Activated gamma-delta T cell (primary cell): ENCODE measurements around the gene EYA4.

Experiments used
- DNase-seq: peaks from one replicate; lab custom pipeline; 2025; lab: John Stamatoyannopoulos, UW
- total RNA-seq, 2 donors: gene quantifications; one replicate each; lab custom pipeline; 2026; lab: John Stamatoyannopoulos, UW

Gene EYA4, protein sequence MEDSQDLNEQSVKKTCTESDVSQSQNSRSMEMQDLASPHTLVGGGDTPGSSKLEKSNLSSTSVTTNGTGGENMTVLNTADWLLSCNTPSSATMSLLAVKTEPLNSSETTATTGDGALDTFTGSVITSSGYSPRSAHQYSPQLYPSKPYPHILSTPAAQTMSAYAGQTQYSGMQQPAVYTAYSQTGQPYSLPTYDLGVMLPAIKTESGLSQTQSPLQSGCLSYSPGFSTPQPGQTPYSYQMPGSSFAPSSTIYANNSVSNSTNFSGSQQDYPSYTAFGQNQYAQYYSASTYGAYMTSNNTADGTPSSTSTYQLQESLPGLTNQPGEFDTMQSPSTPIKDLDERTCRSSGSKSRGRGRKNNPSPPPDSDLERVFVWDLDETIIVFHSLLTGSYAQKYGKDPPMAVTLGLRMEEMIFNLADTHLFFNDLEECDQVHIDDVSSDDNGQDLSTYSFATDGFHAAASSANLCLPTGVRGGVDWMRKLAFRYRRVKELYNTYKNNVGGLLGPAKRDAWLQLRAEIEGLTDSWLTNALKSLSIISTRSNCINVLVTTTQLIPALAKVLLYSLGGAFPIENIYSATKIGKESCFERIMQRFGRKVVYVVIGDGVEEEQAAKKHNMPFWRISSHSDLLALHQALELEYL
- 0.36 to 1.0 reads per million in 2 donors for total RNA-seq

DNA sequence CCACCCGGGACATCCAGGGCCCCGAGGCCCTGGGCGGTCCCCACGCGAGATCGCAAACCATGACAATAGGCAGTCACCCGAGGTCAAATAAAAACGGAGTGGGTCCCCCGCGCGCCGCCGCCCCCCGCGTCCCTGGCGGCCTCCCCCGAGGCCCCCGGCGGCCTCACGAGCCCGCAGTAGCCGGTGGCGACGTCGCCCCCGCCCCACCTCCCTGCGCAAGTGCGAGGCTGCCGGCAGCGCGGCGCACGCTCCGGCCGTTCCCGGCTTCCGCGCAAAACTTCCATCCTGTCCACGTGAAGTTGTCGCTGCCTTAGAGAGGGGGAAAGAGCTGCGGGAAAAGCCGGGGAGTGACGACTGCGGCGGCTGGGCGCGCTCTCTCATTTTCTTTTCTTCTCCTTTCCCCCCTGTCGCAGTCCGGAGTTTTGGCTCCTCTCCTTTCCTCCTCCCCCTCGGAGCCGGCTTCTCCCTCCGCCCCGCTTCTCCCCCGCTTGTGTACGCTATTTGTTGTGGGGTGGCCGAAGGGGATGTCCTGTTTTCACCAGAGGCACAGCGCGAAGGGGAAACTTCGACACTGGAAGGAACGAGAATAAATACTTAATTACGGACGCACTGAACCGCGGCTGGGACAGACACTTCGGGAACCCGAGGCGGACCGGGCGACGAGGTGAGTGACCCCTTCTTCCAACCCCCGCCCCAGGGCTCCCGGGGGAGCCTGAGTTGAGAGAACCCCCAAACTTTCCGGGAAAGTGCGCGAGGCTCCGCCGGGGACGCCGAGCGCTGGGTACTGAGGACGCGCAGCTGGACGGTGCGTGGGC lies at the start of gene EYA4:
EYA4 (plus strand) TSS at position 272 of the 815 bp plus-strand sequence. CDS start 33,424 bp downstream, outside the sequence.
- no peak for DNase-seq

DNA sequence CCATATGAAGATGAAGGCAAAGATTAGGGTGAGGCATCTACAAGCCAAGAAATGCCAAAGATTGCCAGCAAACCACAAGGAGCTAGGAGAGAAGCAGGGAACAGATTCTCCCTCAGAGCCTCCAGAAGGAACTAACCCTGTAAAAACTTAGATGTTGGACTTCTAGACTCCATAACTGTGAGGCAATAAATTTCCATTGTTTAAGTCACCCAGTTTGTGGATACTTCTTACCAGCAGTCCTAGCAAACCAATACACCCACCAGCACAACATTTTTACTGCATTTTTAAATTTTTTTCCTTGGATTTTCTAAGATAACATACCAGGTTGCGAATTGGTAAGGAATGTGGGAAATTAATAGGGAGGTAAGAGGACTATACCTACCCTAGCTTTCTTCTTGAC lies 47.8 kb upstream of the EYA4 start:
- DNase-seq: no peak

DNA sequence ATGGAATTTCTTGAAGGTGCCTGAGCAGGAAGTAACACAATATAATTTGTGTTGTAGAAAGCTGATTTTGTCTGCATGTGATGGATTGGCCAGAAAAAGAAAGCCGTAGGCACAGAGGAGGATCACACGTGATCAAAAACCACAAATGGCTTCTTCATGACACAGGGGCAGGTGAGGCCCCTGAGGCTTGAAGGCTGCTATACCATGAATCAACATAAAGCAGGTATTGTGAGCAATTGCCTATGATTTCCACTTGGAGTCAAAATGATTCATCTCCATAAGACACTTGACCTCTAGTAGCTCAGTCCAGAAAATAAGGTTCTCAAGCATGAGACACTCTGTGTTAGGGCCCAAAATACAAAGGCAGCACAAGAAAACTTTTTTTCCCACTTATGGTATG lies 42.4 kb upstream of the EYA4 start:
- DNase-seq: no peak

DNA sequence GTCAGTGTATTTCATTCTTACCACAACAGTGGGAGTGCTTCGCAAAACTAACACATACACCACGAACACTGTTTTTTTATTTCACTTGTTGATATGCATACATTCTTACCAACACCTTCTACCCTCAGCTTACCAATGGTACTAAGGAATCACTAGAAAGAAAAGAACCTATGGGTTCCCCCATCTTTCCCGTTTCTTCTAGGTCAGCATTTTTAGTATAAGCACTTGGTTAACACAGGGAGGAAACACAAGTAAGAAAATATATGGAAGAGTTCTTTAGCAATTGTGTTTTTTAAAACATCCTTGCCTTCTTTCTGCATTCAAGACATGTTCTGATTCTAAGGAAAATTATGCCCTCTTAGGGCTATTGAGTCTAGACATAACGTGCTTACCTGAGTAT lies 39.9 kb upstream of the EYA4 start:
- no peak for DNase-seq

DNA sequence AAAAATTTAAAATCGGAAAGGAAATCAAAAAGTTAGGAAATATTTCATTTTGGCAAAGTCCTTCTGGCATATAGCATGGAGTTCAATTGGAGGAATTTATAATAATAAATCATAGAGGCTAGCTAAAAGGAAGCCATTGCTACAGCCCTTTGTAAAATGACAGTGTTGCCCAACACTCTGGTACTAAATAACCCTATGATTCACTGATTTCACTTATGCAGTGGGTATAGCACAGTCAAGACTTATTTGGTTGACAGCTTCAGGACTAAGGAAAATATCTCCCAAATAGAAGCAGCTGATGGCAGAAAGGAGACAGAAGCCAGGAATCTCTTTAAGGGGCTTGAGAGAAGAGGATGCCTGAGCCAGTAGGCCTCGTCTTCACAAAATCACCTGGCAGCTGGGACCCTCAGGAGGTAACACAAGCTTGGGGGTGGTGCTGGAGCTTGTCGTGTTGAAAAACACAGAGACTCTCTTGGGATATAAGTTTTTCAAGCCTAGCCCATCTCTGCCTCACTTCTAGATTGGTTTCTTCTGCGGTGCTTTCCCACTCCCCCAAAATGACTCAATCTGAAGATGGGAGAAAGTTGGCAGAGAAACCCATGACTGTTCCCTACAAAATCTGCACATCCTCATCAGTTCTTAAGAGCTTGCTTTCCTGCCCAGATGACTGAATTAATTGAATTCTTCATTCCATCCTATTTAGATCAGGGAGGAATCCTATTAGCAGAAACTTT lies 38.4 kb upstream of the EYA4 start:
- no peak for DNase-seq

DNA sequence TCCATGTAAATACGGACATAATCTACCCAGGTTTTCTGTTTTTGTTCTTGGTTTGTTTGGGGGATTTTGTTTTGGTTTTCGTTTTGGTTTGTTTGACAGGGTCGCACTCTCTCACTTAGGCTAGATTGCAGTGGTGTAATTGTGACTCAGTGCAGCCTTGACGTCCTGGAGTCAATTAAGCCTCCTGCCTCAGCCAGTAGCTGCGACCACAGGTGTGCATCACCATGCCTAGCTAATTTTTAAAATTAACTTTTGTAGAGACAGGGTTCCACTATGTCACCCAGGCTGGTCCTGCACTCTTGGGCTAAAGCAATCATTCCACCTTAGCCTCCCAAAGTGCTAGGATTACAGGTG lies 37.8 kb upstream of the EYA4 start:
- no peak for DNase-seq

DNA sequence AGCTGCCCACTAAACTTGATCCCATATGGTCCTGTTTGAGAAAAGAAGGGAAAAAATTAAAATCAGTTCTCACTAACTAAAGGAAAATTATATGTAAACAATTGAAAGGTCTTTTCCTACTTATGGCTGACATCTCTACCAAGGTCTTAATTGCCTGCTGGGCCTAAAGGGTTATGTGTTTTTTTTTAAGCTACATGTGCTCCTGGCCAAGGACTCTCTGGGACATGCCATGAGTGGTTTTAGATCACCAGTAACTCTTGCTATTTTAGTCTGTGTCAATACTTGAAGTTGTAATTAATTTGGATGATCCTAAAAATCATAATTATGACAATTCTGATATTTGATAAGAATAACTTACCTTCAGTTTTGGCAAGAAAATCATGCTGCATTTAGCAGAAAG lies 35.9 kb upstream of the EYA4 start:
- no peak for DNase-seq

DNA sequence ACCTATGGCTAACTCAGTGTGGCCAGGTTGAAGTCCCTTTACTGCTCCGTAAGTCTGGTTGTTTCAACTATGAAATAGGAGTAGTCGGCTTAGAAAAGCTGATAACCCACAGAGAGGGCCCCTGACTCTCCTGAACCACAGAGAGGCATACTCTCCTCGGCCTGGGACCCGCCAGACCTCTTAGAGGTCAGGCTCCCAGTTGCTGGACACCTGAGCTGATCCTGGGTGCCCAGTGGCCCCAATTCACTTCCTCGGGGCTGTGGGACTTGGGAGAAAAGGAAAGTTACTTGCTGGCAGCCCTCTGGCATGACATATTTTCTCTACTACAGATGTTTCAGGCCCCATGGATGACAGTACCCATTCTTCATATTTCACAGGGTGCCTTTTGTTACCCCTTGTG lies 34.2 kb upstream of the EYA4 start:
- no peak for DNase-seq

DNA sequence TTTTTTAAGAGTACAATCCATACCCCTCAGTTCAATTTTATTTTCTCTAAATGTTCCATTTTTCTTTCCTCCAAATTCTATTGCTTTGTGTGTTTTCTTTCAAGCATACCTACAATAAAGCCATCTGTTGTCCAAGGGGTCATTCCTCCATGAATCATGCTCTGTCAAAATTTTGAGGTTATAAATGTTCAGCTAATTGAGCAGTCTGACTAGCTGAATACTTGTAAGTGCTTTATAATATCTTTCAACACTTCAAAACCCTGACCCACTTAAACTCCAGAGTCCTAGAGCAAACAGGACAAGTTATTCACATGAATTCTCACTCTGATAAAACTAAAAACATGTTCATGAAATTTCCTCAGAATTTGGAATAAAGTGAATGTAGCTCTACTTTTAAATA lies 33.4 kb upstream of the EYA4 start:
- no peak for DNase-seq

DNA sequence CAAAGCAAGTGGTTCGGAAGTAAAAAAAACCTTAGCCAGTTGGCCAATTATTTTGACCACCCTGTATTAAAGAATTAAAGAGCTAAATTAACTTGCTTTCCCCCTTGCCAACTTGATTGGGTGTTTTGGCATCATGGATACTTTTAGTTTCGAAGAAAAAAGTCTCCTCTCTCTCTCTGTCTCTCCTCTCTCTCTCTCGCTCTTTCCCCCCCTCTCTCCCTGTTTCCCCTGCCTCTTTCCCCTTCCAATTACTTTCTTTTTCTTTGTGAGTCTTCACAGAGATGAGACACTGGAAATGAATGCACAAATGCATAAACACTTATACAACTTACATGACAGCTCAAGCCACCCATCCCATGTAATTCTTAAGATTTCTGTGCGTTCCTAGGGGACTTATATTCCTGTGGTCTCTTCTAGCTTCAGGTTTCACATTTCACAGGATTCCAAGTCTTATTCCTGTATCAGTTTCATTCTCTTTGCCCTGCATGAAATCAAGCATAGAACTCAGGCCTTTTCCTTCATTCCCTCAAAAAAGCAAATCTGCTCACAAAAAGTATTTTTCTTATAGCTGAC lies 32.9 kb upstream of the EYA4 start:
- DNase-seq: no peak

DNA sequence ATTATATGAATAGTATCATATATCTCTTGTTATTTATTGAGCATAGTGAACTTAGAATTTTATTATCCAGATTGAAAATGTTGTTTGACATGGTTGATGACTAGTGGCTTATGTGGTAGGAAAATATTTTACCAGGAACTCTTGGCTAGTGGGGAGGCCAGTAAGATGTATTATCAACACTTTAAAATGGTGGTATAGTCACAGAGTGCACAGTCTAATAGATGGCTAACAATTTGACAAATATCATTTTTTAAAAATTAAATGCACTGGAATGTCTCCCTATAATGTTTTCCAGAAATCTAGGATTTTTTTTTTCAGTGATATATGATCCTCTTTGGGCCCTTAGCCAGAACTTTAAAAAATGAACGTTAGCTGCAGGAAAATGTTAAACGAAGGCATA lies 26.9 kb upstream of the EYA4 start:
- no peak for DNase-seq

DNA sequence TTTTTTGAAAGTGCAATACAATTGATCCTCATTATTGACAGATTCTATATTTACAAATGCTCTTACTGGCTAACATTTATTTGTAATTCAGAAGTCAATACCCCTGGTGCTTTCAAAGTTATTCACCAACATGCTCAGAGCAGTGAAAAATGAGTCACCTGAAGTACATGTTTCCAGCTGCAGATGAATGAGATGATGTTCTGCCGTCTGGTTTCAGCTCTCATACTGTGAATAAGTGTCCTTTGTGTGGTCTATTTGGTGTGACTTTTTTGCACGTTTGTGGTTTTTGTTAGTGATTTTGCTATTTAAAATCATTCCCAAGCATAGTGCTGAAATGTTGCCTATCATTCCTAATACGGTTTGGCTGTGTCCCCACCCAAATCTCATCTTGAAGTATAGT lies 22.3 kb upstream of the EYA4 start:
- no peak for DNase-seq

DNA sequence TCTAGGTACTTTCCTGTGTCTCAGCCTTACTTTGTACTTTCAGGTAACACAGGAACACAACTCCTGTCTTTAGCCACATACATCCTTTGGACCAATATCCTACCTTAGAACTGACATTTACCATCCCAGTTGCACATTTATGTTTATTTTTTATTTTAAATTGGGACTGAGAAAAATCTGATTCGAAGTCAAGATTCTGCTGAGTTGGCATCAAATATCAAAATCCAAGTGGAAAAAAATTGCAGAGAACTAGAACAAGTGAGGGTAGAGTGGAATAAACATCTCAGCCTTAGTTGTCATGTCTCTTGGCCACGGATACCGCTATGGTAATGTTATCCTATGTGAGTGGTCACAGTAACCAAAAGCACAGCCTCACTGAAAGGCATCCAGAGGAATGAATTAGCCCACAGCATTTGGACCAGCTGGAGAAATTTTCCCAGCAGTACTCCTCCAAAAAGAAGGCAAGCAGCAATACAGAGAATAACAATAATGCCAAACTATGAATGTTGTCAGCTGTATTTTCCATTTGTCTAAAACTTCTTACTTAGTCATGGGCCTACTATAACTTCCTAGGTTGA lies 17.6 kb upstream of the EYA4 start:
- no peak for DNase-seq

DNA sequence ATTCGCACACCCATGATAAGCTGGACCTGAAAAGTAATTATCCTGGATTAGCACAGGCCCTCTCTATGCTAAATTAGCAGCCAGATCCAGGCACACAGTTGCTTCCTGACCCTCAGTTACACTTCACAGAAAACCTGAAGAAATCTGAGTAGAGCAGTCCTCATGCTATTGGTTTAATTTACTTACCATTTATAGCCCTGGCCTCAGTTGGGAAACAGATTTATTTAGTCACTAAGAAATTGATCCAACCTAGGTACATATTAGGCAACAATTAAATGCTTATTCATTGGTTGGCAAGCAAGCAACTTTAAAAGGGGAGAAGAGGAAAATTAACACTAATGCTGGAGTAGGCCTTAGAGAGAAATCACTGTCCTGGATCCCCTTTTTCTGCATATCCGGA lies 15.6 kb upstream of the EYA4 start:
- DNase-seq: no peak

DNA sequence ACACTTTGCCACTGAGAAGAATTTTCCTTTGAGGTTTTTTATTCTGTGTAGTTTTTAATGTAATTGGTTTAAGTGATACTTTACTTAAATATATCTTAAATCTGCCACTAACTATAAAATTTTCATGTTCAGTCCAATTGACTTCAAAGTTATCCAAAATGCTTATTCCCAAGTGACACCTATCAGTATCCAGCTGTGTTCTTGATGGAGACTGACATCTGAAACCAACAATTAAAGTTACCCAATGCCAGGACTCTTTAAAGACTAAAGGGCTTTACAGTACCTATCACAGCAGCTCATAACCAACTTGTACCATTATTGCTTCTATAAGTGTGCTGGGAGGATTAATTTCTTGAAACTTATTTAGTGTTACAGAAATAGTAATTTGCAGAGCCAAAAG lies 13.8 kb upstream of the EYA4 start:
- no peak for DNase-seq

DNA sequence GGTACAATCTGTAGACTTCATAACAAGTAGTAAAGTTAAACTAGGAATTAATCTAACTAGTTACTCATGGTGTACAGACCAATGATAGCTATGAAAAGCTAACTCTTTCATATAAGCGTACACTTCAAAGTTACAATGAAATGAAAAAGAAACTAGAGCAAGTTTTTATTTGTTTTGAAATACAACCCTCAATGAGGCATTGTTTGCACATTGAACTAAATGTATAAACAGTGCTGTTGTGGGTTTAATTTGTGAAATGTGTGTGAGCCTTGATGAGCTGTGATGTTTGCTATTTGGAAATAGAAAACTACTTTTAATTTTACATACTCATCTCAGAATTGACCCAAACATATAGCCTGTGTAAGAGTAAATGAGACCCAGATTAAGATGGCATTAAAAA lies 11.1 kb upstream of the EYA4 start:
- no peak for DNase-seq

DNA sequence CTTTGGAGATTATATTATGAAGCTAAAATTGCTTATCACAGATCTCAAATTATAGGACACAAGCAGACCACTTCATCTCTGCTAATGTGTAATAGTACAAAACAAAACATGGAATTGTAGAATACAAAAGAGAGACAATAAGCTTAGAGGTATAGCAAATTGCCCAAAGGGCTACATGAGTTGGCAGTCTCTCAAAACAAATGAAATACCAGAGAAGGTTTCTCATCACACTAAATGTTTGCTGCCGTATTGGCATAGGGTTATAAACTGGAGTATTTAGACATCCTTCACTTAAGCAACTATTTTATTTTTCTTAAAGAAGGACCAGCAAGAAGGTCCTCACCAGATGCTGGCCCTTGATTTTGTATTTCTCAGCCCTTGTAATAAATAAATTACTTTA lies 5.9 kb upstream of the EYA4 start:
- no peak for DNase-seq

DNA sequence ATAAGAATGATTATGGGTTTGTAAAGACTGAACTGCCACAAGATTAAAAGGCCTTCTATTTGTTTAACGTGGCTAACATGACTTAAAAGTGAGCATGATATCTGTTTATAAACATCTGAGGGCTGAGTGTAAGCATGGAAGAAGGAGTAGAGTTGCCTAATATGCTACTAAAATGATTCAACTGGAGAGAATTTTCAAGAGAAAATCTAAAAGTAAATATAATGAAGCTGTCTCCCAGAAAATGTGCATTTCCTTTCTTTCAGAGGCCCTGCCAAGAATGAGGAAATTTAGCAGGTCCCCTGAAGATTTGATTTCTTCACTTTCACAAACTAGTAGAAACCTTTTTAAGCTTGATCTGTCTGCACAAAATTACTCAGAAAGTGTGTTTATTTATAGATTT lies 4.2 kb upstream of the EYA4 start:
- no peak for DNase-seq

DNA sequence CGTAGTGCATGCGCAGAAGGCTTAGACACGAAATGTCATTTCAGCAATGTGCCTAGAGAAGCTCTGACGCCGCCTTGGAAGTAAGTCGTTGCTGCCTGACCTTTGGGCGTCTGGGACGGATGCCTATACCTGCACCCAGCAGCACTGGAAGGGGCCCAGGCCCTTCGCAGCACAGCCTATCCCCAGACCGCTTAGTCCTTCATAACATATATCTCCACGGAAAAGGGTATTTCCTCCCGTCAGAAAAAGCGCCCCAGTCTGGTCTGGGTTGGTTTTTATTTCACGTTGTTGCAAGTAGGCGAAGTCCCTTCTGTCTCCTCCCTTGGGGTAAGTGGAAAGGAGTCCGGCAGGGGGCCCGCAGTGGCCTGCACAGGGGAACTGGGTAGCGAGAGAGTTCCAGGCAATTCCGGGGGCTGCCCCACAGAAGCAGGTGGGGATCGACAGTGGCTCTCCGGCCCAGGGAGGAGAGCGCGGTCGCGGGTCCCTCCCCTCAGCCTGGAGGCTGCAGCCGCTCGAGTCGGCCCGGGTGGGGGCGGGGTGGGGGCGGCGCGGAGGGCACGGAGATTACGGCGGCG lies 559 bp upstream of the EYA4 start:
- DNase-seq: no peak

DNA sequence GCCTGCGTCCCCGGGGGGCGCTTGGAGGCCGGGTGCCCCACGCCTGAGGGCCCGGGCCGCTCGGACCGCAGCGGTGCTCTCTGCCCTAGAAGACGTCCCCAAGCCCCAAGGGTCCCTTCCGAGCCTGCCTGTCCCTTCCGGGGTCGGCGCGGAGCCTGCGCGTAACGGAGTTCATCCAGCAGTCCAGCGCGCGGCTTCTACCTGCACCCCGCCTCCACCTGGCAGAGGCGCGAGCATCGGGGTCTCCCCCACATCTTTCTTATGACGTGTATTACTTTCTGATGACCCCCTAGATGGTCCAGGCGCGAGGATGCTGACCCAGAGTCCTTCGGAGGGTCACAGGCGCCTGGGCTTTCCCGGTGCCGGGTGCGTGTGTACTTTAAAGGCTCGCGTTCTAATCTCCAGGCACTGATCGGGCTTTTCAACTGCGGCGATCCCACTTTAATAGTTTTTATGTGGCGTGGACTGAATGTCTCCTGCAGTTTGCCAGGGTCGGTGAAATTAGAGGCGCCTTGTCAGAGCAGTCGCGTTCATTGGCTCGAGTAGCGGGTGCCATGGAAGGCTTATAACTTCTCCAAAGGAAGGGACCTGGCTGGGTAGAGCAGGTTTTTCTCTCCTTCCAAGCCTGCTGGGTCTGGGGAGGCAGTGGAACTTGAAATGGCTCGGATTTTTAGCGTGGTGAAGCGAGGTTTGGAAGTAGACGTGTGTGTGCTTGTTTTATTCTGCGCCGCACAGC lies 912 bp downstream of the EYA4 start:
- DNase-seq: no peak
